Measurements from ENCODE around the gene CYP17A1. TPM values are rescaled to one million over a fixed set of nuclear protein-coding genes. Genes with fewer than 3 reads are reported as not detected.

The CYP17A1 gene
- total and polyA plus RNA-seq, 9 donors, result 0.40 to 348 (median 6.3) TPM; not detected in 1

DNA sequence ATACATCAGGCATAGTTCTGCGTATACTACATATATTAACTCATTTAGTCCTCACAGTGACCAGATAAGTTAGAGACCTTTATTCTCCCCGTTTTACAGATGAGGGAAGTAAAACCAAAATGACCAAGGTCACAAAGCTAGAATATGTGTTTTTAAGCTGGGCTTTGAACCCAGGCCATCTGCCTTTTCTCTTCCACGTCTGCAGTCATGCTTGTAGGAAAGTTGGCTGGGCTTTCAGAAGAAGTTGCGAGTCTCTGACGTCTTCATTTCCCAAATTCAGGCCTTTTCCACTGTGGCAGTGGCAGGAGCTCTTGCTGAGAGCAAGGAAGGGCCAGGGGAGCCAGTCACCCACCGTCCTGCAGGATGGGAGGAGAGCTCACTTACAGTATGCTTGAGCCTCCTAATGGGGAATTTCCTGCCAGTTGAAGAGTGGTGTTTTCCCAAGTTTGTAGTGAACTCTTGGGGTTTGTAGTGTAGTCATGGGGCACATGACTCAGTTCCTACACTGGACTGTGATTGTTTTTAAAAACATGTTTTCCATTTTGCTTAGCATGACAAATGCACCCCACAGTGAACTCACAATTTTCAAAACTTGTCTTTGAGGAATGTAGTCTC, 34.2 kb downstream of the CYP17A1 start:
- intact Hi-C loops (cut with DNase I), result no loop called here
- Histone ChIP-seq H3K4me3 (no peak overlapping the region), H3K4me1 (ENCODE audit: insufficient read depth) (peaks cover 17% of the 10 kb centered on the region), H3K9me3 (no peaks in the 10 kb centered on the region), H3K27me3 (no peaks in the 10 kb centered on the region), H3K27ac (peak overlapping the region in 1 of 2 donors; percentile 54), H3K36me3 (no peaks in the 10 kb centered on the region)
- peak in 3 of 5 donors; percentile 35 to 59 (median 44) for DNase-seq
- TF ChIP-seq, protein P1, sequence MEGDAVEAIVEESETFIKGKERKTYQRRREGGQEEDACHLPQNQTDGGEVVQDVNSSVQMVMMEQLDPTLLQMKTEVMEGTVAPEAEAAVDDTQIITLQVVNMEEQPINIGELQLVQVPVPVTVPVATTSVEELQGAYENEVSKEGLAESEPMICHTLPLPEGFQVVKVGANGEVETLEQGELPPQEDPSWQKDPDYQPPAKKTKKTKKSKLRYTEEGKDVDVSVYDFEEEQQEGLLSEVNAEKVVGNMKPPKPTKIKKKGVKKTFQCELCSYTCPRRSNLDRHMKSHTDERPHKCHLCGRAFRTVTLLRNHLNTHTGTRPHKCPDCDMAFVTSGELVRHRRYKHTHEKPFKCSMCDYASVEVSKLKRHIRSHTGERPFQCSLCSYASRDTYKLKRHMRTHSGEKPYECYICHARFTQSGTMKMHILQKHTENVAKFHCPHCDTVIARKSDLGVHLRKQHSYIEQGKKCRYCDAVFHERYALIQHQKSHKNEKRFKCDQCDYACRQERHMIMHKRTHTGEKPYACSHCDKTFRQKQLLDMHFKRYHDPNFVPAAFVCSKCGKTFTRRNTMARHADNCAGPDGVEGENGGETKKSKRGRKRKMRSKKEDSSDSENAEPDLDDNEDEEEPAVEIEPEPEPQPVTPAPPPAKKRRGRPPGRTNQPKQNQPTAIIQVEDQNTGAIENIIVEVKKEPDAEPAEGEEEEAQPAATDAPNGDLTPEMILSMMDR (IDR thresholded peaks at IDR 0.05), result no peak
- no peak for TF ChIP-seq EP300 (IDR thresholded peaks at IDR 0.05)
- no peak for TF ChIP-seq POLR2A (IDR thresholded peaks at IDR 0.05)
- WGBS, 3 donors, result 31 to 48% (median 32%) methylated on average over 6 of the region's 6 CpGs

DNA sequence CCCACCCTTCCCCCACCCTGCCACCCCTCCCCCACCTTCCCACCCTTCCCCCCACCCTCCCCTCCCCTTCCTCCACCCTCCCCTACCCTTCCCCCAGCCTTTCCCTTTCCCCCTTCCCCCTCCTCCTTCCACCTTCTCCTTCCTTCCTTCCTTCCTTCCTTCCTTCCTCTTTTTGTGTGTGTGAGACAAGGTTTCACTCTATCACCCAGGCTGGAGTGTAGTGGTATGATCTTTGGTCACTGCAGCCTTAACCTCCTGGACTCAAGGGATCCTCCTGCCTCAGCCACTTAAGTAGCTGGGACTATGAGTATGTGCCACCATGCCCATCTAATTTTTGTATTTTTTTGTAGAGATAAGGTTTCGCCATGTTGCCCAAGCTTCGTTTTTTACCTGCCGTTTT, 35.2 kb downstream of the CYP17A1 start:
- intact Hi-C loops (cut with DNase I), result no loop called here
- Histone ChIP-seq H3K27me3 (no peaks in the 10 kb centered on the region), H3K36me3 (no peaks in the 10 kb centered on the region), H3K9me3 (no peaks in the 10 kb centered on the region), H3K27ac (peak overlapping the region in 1 of 2 donors; percentile 54), H3K4me3 (no peak overlapping the region), H3K4me1 (ENCODE audit: insufficient read depth) (peaks cover 17% of the 10 kb centered on the region)
- WGBS, 3 donors, result 32 to 78% (median 65%) methylated on average over 3 of the region's 3 CpGs
- TF ChIP-seq EP300 (IDR thresholded peaks at IDR 0.05) (no peak), POLR2A (IDR thresholded peaks at IDR 0.05) (no peak)
- TF ChIP-seq, protein P1 (IDR thresholded peaks at IDR 0.05), result no peak
- DNase-seq, result no peak

GRCh38 chr10:102801496-102801895, 35.7 kb downstream of the CYP17A1 start:
- Histone ChIP-seq H3K9me3 (no peaks in the 10 kb centered on the region), H3K36me3 (no peaks in the 10 kb centered on the region), H3K27ac (peak overlapping the region in 1 of 2 donors; percentile 47), H3K4me3 (no peak overlapping the region), H3K27me3 (no peaks in the 10 kb centered on the region), H3K4me1 (ENCODE audit: insufficient read depth) (peaks cover 18% of the 10 kb centered on the region)
- TF ChIP-seq, protein P1 (IDR thresholded peaks at IDR 0.05), result no peak
- TF ChIP-seq POLR2A (IDR thresholded peaks at IDR 0.05) (no peak), EP300 (IDR thresholded peaks at IDR 0.05) (no peak)
- DNase-seq, result no peak
- intact Hi-C loops (cut with DNase I), result no loop called here
- 39 to 53% (median 51%) methylated on average over 2 of the region's 2 CpGs for WGBS, 3 donors

DNA sequence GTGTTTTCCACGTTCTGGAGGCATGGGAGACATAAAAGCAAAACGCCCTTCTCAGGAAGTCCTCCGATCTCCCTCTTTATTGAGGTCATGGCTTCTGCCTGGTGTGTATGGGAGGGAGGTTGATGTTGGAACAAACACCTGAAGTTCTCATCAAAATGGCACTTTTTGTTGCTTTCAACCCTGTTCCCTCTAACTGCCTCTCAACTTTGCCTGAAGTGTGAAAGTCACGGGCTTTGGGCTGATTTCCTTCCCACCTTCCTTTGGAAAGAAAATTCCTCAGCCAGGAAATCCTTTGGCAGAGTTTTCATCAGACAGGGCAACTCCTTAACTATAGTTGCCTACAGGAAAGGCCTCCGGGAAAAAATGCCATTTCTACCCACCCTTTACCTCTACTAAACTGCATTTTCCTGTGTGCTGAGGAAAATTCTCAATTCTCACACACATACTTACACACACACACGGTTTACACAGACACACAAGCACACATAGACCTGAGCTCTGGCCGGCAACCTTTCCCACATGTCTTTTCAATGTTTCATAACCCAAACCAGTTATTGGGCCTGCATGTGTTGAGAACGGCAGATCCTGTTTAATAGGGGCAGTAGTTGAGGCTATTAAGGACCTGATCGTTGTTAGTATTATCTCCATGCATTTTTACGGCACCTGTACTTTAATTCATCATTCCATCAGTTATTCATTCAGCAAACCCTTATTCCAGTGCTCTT, 36.4 kb downstream of the CYP17A1 start:
- H3K4me1 ChIP-seq (ENCODE audit: insufficient read depth), result peaks cover 21% of the 10 kb centered on the region
- peak overlapping the region in 1 of 2 donors; percentile 47 for H3K27ac ChIP-seq
- no peak for TF ChIP-seq POLR2A (IDR thresholded peaks at IDR 0.05)
- TF ChIP-seq EP300 (IDR thresholded peaks at IDR 0.05), result no peak
- TF ChIP-seq, protein P1 (IDR thresholded peaks at IDR 0.05), result no peak
- 58 to 72% (median 67%) methylated on average over 10 of the region's 10 CpGs for WGBS, 3 donors
- no peak overlapping the region for H3K4me3 ChIP-seq
- intact Hi-C loops (cut with DNase I), result no loop called here
- no peak for DNase-seq
- no peaks in the 10 kb centered on the region for H3K27me3 ChIP-seq
- H3K9me3 ChIP-seq, result no peaks in the 10 kb centered on the region
- H3K36me3 ChIP-seq, result no peaks in the 10 kb centered on the region

Data from ovary (tissue), 9 donors.